GM19395 (cell line): ENCODE results near the gene ASPSCR1.
"Not testable (repeated sequence)": the region's sequence is repeated elsewhere in the genome, so short reads cannot be mapped to it uniquely, and the experiment has no call there.

Experiments used
- ATAC-seq: cut with Tn5 transposase; IDR thresholded peaks from one replicate; pipeline ENCODE4 v1.9.1; 2021; ENCODE audit warnings: mild to moderate bottlenecking, moderate library complexity; ENCODE audit not compliant: unreplicated experiment

ASPSCR1 gene

GRCh38 chr17:81978524-81979298 lies 1.3 kb downstream of the ASPSCR1 start:
- no peak for ATAC-seq

- ATAC-seq = no peak
Observed at GRCh38 chr17:81980122-81980521, 2.7 kb downstream of the ASPSCR1 start.

DNA sequence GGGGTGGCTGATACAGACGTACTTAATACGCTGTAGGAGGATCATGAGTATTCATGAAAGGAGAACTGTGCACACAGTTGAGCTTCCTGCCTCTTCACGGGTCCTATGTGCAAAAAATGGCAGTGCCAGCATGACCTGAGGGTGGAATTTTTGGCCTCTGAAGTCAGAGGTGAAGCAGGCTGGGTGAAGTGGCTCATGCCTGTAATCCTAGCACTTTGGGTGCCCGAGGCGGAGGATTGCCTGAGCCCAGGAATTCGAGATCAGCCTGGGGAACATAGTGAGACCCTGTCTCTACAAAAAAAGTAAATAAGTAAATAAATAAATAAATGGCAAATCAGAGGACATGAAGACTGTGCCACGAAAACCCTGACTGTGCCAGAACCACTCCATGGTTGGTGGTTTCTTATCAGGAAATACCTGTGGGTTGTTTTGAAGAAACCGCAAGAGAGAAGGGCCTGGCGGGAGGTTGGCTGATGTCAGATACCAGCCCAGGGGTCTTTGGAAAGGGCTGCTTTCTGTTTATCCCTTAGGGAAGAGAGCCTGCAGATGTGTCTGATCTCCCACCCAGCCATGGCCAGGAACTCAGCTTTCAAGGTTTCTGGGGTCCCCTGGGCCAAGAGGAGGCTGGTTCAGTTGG lies 3.4 kb downstream of the ASPSCR1 start:
- ATAC-seq = no peak

GRCh38 chr17:81981511-81981910 lies 4.1 kb downstream of the ASPSCR1 start:
- not testable (repeated sequence) for ATAC-seq

GRCh38 chr17:81983011-81983638 lies 5.7 kb downstream of the ASPSCR1 start:
- no peak for ATAC-seq

- no peak for ATAC-seq
Observed at GRCh38 chr17:81983639-81984373, 6.4 kb downstream of the ASPSCR1 start.

DNA sequence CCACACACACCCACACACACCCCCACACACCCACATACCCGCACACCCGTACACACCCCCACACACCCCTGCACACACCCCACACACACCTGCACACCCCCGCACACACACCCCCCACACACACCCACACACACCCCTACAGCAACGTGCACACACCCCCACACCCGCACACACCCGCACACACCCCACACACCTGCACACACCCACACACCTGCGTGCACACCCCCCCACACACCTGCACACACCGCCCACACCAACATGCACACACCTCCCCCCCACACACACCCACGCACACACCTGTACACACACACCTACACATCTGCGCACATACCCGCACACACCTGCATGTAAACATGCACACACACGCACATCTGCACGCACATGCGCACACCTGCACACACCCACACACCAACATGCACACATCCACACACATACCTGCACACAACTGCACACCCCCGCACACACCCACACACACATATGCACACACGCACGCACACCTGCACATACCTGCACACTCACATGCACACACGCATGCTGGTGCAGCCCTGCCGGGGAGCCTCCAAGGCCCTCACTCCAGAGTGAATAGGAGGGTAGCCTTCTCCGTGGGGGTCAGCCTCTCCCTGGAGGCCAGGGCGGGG lies 7.5 kb downstream of the ASPSCR1 start:
- no peak for ATAC-seq

- no peak for ATAC-seq
Observed at GRCh38 chr17:81986606-81987005, 9.2 kb downstream of the ASPSCR1 start.

DNA sequence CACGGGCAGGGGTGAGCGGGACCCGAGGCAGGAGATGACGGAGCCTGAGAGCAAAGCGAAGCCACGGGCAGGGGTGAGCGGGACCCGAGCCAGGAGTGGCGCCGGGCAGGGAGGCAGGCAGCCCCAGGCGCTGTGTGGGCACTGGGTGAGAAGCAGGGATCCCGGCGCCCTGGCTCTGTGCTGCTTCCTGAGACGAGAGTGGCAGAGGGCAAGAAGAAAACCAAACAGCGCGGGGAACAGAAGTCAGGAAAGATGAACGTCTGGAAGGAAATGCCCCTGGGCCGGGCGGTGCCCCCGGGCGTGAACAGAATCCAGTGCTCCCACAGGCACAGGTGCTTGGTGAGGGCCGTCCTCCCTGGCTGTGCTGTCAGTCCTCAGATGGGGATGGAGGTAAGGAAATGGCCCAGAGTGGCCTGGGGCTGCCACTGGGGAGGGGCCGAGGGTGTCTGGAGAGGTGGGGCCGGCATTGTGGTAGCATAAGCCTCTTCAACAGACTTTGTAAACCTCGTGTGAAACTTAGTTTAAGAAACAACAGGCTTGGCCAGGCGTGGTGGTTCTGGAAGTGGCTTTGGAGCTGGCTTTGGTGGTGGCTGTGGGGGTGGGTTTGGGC lies 9.8 kb downstream of the ASPSCR1 start:
- no peak for ATAC-seq

- no peak for ATAC-seq
Observed at GRCh38 chr17:81990836-81991683, 13.6 kb downstream of the ASPSCR1 start.

DNA sequence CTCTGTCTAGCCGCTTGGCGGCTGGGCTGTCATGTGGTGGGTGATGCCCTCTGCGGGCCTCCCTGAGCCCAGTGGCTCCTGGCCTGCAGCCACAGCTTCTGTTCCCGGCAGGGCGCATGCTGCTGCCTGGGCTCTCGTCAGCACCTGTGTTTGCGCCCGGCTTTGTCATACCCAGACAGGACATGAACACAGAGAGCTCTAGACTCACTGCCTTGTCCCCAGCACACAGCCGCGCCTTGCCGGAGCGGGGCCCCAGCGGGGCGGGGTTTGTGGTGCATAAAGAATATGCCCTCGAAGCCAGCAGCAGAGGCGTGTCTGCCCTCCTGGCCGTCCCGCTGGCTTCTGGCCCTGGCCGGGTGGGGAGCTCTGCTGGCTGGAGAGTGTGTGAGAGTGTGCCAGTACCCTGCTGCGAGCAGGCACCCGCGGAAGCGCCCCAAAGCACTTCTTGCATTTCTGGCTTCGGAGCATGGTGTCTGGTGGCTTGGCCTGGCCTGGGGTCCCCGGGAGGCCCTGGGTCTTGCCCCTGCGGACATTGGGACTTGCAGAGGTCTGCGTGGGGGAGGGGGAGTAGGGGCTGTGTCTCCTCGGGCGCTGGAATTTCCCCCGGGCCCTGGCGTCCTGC lies 14.4 kb downstream of the ASPSCR1 start:
- no peak for ATAC-seq

DNA sequence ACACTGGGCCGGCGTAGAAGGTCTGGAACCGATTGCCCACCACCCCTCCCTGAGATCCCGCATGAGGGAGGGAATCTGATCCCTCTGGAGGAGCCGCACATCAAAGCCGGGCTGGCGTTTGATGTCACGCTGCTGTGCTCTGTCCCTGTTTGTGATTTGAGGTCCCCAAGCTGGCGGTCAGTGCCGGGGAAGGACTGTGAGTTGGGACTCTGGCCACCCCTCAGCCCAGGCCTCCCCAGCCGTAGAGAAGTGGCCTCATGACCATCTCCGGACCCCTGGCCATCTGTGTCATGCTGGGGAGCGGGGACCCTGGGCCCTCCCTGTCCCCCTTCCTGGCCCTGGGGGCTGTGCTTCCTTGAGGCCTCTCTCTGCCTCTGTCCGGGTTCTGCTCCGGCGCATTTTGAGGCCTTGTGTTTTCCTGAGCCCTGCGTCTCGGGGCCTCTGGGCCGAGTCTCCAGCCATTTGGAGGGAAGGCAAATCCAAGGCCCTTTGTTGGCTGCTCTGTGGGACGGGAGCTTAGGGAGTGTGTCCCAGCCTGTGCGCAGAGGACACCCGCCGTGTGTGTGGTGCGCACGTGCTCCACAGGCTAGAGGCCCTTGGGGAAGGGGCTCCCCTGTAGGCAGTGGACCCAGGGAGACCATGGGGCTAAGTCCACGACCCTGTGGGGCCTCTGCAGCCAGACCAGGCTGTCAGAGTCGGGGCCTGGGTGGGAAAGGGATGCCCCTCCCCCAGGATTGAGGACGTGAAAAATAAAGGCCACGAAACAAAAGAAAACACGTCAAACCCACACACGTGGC lies 15.1 kb downstream of the ASPSCR1 start:
- no peak for ATAC-seq

- no peak for ATAC-seq
Observed at GRCh38 chr17:81993729-81994592, 16.5 kb downstream of the ASPSCR1 start.

DNA sequence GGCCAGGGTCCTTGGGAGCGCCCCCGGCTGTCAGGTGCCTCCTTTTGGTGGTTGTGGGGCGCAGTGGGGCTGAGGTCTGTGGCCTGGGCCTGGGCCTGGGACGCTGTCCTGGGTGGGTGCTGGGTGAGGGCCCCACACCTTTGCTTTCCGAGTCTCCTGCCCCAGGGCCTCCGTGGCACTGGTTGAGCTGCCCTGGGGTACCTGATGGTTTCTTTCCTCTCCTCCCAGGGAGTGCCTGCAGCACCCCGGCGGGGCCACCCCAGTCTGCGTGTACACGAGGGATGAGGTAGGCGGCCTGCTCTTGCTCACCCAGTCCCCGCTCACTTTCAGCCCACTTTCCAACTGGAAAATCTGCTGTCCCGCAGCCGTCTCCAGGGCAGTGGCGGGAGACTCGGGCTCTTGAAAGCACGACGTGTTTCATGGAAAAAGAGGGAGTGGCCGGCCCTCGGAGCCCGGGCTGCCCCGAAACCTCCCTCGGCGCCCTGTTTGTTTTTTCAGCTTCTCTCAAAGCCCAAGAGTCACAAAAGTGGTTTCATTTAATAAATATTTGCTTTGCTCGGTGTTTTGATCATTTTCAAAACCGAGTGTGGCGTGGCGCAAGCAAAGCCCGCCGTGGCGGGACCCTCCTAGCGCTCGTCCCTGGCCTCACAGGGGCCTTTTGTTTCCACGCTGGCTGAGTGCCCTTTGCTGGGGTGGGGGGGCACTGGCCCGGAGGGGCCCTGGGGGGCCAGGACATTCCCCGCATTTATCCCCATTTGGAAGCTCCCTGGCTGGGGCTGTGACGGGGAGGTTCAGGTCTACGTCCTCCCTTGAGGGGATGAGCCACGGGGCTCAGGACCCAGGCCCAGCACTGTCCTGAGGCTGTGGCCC lies 17.4 kb downstream of the ASPSCR1 start:
- no peak for ATAC-seq

DNA sequence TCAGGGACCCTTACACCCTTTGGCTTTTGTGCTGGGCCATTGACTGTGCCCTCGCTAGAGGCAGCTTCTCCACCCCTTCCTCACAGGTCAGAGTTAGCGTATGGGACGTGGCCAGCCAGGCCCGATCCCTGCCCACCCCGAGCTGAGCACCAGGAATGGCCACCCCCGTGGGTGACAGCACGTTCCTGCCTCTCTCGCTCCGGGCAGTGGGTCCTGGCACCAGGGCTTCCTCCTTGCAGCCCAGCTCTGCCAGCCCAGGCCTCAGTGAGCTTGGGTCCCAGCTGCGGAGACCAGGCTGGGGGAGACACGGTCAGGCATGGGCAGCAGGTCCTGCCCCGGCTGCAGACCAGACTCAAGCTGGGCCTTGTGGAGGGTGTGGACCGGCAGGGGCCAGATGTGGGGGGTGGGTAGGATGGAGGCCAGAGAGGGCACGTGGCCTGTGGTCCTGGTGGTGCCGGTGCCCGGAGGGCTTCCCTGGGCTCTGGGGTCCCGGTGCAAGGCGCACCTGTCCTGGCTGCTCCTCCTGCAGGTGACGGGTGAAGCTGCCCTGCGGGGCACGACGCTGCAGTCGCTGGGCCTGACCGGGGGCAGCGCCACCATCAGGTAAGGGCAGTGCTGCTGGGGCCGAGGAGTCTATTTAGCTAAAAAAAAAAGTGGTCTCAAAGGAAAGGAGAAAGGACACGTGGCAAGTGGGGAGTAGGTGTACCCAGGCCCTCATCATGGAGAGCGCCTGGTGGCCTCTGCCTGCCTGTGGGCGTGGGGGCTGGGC lies 18.2 kb downstream of the ASPSCR1 start:
- no peak for ATAC-seq
